HG03571 (cell line): ENCODE measurements around the gene PLEKHA8.

Experiments
- ATAC-seq: cut with Tn5 transposase; IDR thresholded peaks from one replicate; pipeline ENCODE4 v1.9.1; 2021; ENCODE audit not compliant: unreplicated experiment

The PLEKHA8 gene, protein sequence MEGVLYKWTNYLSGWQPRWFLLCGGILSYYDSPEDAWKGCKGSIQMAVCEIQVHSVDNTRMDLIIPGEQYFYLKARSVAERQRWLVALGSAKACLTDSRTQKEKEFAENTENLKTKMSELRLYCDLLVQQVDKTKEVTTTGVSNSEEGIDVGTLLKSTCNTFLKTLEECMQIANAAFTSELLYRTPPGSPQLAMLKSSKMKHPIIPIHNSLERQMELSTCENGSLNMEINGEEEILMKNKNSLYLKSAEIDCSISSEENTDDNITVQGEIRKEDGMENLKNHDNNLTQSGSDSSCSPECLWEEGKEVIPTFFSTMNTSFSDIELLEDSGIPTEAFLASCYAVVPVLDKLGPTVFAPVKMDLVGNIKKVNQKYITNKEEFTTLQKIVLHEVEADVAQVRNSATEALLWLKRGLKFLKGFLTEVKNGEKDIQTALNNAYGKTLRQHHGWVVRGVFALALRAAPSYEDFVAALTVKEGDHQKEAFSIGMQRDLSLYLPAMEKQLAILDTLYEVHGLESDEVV

GRCh38 chr7:30028216-30028748, at the start of gene PLEKHA8:
Gene PLEKHA8, plus strand, starts transcription at chr7:30028412. Its CDS starts 351 bp downstream, at chr7:30028763.
- ATAC-seq, result peak; percentile 45

- no peak for ATAC-seq
Observed at GRCh38 chr7:29980151-29980550, 48.1 kb upstream of the PLEKHA8 start.

GRCh38 chr7:29987083-29987482, 41.1 kb upstream of the PLEKHA8 start:
- no peak for ATAC-seq

DNA sequence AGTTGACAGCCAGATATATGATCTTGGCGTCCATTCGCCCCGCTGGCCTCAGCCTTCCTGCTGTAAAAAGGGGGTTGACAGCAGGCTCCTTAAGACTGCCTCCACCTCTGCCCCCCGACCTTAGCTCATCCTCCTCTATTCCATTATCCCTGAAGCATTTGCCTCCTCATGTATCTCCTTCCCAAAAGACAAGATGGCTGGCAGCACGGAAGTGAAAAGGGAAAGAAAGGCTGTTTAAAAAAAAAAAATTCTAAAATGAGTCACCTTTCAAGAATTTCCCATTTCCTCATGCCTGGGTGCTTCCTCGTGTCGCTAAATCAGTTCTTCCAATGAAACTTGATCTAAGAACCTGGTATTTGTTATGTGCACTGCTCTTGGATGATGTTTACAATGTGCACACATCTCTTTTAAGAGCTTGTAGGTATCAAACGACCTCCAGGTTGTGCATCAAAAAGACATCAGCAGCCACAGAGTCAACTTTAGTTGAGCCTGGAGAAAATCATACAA, 40.3 kb upstream of the PLEKHA8 start:
- no peak for ATAC-seq

DNA sequence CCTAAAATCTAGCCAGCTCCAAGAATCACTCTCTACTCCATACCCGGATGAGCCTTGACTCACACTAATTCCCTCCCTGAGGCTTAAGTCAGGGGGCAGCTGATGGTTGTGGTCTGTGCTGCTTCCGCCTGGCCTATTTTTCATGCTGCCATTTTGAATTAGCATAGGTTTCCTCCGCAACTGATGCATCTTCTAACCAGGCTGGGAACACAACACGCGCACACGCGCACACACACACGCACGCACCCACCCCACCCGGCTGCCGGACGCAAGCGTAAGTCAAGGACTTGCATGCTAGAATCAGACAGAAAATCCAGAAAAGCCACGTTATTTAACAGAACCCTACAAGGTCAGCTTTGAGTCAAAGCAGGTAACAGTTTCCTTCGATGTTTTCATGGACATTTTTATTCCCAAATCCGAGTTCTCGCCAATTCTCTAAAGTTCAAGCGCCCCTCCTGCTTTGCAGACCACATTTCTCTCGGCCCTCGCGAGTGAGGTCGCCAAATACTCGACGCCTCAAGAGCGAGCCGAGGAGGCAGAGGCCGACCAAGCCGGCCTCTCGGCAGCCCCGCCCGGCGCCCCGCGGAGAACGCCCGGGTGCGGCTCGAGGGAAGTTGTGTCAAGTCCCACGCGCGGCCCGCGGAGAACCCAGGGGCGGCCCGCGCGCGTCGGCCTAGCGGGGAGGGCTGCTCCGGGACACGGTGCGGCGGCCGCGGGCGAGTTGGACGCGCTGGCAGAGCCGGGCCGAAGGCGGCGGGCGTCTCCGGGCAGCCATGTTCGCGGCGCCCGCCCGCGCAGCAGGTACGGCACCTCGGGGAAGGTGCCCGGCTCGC, 39.6 kb upstream of the PLEKHA8 start:
- peak; percentile 40 for ATAC-seq

GRCh38 chr7:29989257-29989995, 38.8 kb upstream of the PLEKHA8 start, which contains the start of gene SCRN1:
Gene SCRN1, minus strand, starts transcription at chr7:29989801. Its CDS starts 20,734 bp downstream, at chr7:29969067.
- ATAC-seq, result peak; percentile 39

GRCh38 chr7:29990931-29991330, 37.3 kb upstream of the PLEKHA8 start:
- ATAC-seq, result no peak

GRCh38 chr7:29991937-29992336, 36.3 kb upstream of the PLEKHA8 start:
- no peak for ATAC-seq

DNA sequence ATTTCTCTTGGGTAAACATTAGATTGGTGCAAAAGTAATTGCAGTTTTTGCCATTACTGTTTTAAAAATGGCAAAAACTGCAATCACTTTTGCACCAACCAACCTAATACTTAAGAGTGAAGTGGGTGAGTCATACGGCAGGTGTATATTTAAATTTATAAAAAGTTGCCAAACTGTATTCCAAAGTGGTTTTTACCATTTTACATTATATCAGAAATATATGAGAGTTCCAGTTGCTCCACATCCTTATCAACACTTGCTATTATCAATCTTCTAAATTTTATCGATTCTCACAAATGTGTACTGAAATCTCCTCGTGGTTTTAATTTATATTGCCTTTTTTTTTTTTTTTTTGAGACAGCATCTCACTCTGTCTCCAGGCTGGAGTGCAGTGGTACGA, 35.1 kb upstream of the PLEKHA8 start:
- no peak for ATAC-seq

DNA sequence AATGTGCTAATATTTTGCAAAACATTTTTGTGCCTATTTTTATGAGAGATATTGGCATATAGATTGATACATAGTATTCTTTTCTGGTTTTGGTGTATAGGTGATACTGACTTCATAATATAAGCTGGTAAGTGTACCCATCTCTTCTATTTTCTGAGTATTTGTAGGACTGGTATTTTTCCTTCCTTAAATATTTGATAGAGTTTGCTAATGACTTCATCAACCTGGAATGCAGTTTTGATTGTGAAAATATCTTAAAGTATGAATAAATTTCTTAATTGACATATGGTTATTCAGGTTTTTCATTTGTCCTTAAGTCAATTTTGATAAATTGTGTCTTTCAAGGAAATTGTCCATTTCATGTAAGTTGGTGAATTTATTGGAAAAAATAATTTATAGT, 32.6 kb upstream of the PLEKHA8 start:
- no peak for ATAC-seq

DNA sequence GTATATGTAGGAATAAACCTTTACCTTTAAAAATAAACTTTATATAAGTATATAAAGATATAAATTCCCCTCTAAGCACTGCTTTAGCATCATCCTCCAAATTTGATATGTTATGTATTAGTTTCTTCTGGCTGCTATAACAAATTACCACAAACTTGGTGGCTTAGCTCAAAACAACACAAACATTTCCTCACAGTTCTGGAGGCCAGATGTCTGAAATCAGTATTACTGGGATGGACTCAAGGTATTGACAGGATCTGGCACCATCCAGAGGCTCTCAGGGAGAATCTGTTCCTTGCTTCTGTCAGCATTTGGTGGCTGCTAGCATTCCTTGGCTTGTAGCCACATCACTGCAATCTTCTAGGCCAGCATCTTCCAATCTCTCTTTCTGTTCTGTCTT, 31.9 kb upstream of the PLEKHA8 start:
- no peak for ATAC-seq

GRCh38 chr7:29998489-29998888, 29.7 kb upstream of the PLEKHA8 start:
- no peak for ATAC-seq

DNA sequence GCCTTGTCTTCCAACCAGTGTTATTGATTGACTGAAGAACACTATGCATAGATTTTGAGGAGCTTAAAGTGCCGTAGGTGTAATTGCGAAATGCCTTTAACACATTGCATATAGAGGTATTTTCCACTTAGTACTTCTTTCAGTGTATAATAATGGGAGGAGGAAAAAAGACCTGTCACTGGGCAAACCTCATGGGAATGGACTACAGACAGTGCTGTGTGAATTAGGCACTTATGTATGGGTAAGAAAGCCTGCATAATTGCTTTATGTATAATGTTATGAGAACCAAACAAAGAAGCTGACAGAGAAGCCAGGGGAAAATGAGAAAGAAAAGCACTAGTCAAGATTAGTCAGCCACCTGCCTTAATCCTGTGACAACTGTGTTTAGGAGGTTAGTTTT, 26.2 kb upstream of the PLEKHA8 start:
- no peak for ATAC-seq

- ATAC-seq, result no peak
Observed at GRCh38 chr7:30003098-30003497, 25.1 kb upstream of the PLEKHA8 start.

DNA sequence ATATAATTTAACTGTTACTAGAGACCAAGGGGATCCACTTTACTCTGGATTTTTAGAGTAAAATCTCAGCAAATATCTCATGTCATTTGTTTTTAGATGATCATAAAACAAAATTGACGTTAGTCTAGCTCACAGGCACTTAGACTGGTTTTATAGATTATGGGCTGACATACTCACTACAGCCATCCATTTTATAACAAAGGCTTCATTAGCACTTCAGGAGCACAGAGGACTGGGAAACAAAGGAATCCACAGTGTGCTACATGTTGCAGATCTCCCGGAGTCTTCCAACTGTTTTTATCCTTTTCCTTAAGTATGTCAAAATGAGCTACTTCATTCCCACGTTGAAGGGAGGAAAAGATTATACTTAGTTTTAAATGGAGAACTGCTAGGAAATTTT, 22.7 kb upstream of the PLEKHA8 start:
- no peak for ATAC-seq

DNA sequence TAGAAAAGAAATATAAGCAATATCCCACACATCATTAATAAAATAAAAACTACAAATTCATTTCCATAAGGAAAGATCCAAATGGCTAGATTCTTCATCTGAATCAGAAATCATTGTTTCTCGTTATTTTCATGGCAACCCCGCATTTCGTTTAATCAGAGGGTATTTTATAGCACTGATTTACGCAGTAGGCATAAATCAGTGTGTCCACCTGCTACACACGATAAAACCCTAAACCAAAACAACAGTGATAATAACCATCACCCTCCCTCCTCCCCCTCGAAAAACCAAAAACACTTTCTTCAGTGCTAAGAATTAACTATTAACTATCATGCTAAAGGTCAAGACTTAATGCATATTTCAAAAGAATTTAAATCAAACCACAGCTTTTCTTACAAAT, 18.2 kb upstream of the PLEKHA8 start:
- no peak for ATAC-seq

- no peak for ATAC-seq
Observed at GRCh38 chr7:30012757-30013156, 15.5 kb upstream of the PLEKHA8 start.

- no peak for ATAC-seq
Observed at GRCh38 chr7:30018451-30018850, 9.8 kb upstream of the PLEKHA8 start.

GRCh38 chr7:30019387-30019786, 8.8 kb upstream of the PLEKHA8 start:
- ATAC-seq, result no peak

DNA sequence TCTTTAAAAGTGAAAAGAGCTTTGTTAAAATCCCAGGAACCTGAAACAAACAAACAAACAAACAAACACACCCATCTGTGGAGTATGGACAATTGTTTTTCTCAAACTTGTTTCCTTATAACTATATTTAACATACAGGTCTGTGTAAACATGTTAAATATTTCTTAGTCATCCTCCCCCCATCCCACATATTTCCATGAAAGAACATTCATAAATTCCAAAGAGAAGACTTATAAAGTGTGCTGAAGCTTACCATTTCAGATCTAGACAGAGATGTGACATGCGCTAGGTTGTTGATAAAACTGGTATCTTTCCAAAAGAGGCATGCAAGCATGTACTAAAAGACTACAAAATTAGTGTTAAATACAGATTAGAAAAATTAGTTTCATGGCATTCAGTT, 8.3 kb upstream of the PLEKHA8 start:
- ATAC-seq, result no peak

DNA sequence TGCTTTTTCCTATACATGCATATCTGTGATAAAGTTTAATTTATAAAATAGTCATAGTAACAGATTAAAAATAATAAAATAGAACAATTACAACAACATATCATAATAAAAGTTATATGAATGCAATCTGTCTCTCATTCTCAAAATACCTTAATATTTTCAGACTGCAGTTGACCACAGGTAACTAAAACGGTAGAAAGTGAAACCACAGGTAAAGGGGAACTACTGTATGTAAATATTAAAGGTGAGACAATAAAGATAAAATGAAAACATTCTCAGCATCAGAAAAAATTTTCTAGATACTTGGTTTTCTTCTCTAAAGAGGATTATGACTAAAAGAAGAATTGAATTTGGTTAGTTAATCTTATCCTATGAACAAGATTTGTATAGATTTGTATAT, 7.7 kb upstream of the PLEKHA8 start:
- no peak for ATAC-seq
